ENCODE results near the gene INTS7. TPM values are rescaled to one million over a fixed set of nuclear protein-coding genes. Genes with fewer than 3 reads are reported as not detected.

The INTS7 gene
- total and polyA plus RNA-seq, 2 experiments from 2014 or later: 11.8 to 15.5 TPM

DNA sequence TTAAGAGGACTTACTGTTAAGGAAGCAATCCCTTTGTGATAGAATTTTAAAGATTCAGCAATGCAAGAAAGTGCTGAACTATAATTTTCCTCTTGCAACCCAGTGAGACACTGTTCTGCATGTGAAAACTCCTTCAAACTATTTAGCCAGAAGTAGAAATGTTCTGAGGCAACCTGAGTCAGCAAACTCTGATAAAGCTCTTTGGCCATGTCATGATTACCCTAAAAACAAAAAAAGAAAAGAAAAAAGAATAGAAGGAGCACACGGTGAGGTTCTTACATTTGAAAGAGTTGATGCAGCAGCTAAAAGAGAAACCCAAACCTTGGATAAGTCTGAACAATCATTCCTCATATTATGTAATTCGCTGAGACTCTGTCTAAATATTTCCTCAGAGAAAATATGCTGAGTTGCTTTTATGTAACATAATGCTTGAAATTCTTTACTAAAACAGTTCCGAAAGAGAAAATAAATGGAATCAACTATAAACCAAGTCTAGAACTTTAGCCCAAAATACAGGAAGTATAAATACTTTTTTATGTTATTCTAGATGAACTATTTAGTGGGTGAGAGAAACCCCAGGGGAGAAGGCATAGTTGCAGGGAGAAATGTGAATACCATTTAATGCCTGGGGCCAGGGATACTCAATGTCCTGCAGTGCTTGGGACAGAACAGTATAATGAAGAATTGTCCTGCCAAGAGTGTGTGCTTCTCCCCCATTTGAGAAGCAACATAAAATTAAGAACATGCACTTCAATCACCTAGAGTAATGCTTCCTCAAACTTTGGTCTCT lies 60.0 kb downstream of the INTS7 start:
- DNase-seq (ENCODE audit: low spot score): no peak
- Histone ChIP-seq H3K9me3 (ENCODE audit: low read depth) (no peaks in the 10 kb centered on the region), H2AFZ (no peak overlapping the region), H3K4me1 (ENCODE audit: insufficient read depth) (no peaks in the 10 kb centered on the region), H3K27me3 (no peaks in the 10 kb centered on the region), H3K4me3 (no peak overlapping the region), H3K9me2 (replicated peaks; ENCODE audit: insufficient read depth) (no peaks in the 10 kb centered on the region), H4K20me1 (ENCODE audit: insufficient read depth, poor library complexity, severe bottlenecking) (no peaks in the 10 kb centered on the region), H3K4me2 (no peak overlapping the region), H3K36me3 (replicated peaks; ENCODE audit: insufficient read depth, low read depth) (no peaks in the 10 kb centered on the region), H3K27ac (no peak overlapping the region), H3K79me2 (no peaks in the 10 kb centered on the region)
- TF ChIP-seq EZH2phosphoT487 (IDR thresholded peaks at IDR 0.05; ENCODE audit: low read depth, severe bottlenecking, unreplicated experiment): no peak
- no peak for TF ChIP-seq EZH2 (IDR thresholded peaks at IDR 0.05; ENCODE audit: borderline replicate concordance)
- no peak for TF ChIP-seq CTCF (IDR thresholded peaks at IDR 0.05; ENCODE audit: poor library complexity)
- WGBS (ENCODE audit: low lambda C conversion rate, missing lambda C conversion rate): 70% methylated on average over 3 of the region's 3 CpGs

DNA sequence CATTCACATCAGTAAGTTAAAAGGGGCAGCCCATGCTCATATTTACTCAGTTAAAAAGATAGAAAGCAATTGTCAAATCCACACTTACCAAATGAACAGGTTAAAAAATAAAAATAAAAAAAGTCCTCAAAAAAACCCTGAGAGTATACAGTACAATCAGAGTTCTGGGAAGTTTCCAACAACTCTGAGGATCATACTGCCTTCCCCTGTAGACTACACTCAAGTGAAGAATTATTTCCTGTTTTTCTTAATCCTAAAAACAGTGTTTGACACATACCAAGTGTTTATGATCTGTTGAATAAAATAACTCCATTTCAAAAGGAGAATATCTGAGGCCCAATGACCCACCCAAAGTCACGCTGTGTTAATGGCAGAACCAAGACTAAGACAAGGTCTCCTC lies 61.8 kb downstream of the INTS7 start:
- H3K4me1 ChIP-seq (ENCODE audit: insufficient read depth): no peaks in the 10 kb centered on the region
- 95% methylated on average over 1 of the region's 1 CpG for whole genome bisulfite sequencing (ENCODE audit: low lambda C conversion rate, missing lambda C conversion rate)
- H3K79me2 ChIP-seq: no peaks in the 10 kb centered on the region
- DNase-seq (ENCODE audit: low spot score): no peak
- TF ChIP-seq EZH2 (IDR thresholded peaks at IDR 0.05; ENCODE audit: borderline replicate concordance): no peak
- TF ChIP-seq EZH2phosphoT487 (IDR thresholded peaks at IDR 0.05; ENCODE audit: low read depth, severe bottlenecking, unreplicated experiment): no peak
- TF ChIP-seq CTCF (IDR thresholded peaks at IDR 0.05; ENCODE audit: poor library complexity): no peak
- H3K27me3 ChIP-seq: no peaks in the 10 kb centered on the region
- H3K4me2 ChIP-seq: no peak overlapping the region
- H3K4me3 ChIP-seq: no peak overlapping the region
- no peaks in the 10 kb centered on the region for H4K20me1 ChIP-seq (ENCODE audit: insufficient read depth, poor library complexity, severe bottlenecking)
- H2AFZ ChIP-seq: no peak overlapping the region
- no peaks in the 10 kb centered on the region for H3K9me3 ChIP-seq (ENCODE audit: low read depth)
- no peak overlapping the region for H3K27ac ChIP-seq
- no peaks in the 10 kb centered on the region for H3K9me2 ChIP-seq (replicated peaks; ENCODE audit: insufficient read depth)
- H3K36me3 ChIP-seq (replicated peaks; ENCODE audit: insufficient read depth, low read depth): no peaks in the 10 kb centered on the region

GRCh38 chr1:211968200-211968834 lies 67.0 kb downstream of the INTS7 start:
- no peak for DNase-seq (ENCODE audit: low spot score)
- no peak overlapping the region for H3K4me2 ChIP-seq
- no peaks in the 10 kb centered on the region for H3K9me3 ChIP-seq (ENCODE audit: low read depth)
- H3K4me3 ChIP-seq: no peak overlapping the region
- no peaks in the 10 kb centered on the region for H3K9me2 ChIP-seq (replicated peaks; ENCODE audit: insufficient read depth)
- no peaks in the 10 kb centered on the region for H3K27me3 ChIP-seq
- no peaks in the 10 kb centered on the region for H4K20me1 ChIP-seq (ENCODE audit: insufficient read depth, poor library complexity, severe bottlenecking)
- no peaks in the 10 kb centered on the region for H3K36me3 ChIP-seq (replicated peaks; ENCODE audit: insufficient read depth, low read depth)
- H3K4me1 ChIP-seq (ENCODE audit: insufficient read depth): no peaks in the 10 kb centered on the region
- peaks cover 3% of the 10 kb centered on the region for H3K79me2 ChIP-seq
- no peak overlapping the region for H3K27ac ChIP-seq
- H2AFZ ChIP-seq: no peak overlapping the region
- 80% methylated on average over 4 of the region's 4 CpGs for WGBS (ENCODE audit: low lambda C conversion rate, missing lambda C conversion rate)
- no peak for TF ChIP-seq EZH2 (IDR thresholded peaks at IDR 0.05; ENCODE audit: borderline replicate concordance)
- TF ChIP-seq EZH2phosphoT487 (IDR thresholded peaks at IDR 0.05; ENCODE audit: low read depth, severe bottlenecking, unreplicated experiment): no peak
- no peak for TF ChIP-seq CTCF (IDR thresholded peaks at IDR 0.05; ENCODE audit: poor library complexity)
